ENCODE results near the gene ITGB6.
"Not testable (repeated sequence)": the region's sequence is repeated elsewhere in the genome, so short reads cannot be mapped to it uniquely, and the experiment has no call there.

ITGB6 gene

GRCh38 chr2:160139991-160140390 is 60.1 kb downstream of the ITGB6 start:
- no peak for DNase-seq (ENCODE audit: low read depth)

GRCh38 chr2:160139350-160139749 is 60.7 kb downstream of the ITGB6 start:
- no peak for DNase-seq (ENCODE audit: low read depth)

GRCh38 chr2:160138406-160138805 is 61.7 kb downstream of the ITGB6 start:
- DNase-seq (ENCODE audit: low read depth) = no peak

GRCh38 chr2:160137464-160137863 is 62.6 kb downstream of the ITGB6 start:
- no peak for DNase-seq (ENCODE audit: low read depth)

GRCh38 chr2:160132761-160133160 is 67.3 kb downstream of the ITGB6 start:
- DNase-seq (ENCODE audit: low read depth) = no peak

- DNase-seq (ENCODE audit: low read depth) = no peak
Observed at GRCh38 chr2:160126756-160127155, 73.3 kb downstream of the ITGB6 start.

- DNase-seq (ENCODE audit: low read depth) = no peak
Observed at GRCh38 chr2:160126315-160126714, 73.8 kb downstream of the ITGB6 start.

DNA sequence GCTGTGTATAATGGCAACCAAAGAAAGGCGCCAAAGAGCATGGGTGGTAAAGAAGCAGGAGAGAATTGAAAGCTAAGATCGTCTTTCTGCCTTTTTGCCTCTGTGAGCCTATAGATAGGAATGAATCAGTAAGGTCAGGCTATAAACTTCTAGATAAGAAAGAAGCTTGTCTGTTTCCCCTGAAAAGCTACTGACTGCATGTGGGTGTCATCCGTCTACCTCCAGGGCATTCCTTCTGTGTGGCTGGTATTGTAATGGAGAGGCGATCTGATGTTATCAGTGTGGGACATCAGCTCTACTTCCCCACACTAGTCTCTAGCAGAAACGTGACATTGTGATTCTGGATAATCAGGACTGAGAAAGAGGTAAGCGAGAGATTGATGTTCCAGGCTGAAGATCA is 74.2 kb downstream of the ITGB6 start:
- no peak for DNase-seq (ENCODE audit: low read depth)

DNA sequence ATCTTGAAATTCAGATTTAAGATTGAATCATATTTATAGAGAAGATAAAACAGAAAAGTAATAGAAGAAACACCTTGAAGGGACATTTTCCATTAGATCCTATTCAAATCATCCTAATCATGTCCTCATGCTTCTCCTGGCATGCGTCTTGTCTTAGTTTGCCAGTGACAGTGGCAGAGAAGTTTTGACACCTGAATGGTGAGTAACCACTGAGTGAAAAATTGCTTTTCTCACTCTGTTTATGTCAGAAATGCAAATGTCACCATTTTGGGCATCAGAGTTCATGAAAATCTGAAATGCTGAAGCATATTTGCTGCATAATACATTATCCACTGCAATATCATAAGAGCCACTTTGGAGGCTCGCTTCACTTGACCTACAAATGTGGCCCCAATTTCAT is 74.7 kb downstream of the ITGB6 start:
- no peak for DNase-seq (ENCODE audit: low read depth)

- no peak for DNase-seq (ENCODE audit: low read depth)
Observed at GRCh38 chr2:160124571-160124970, 75.5 kb downstream of the ITGB6 start.

DNA sequence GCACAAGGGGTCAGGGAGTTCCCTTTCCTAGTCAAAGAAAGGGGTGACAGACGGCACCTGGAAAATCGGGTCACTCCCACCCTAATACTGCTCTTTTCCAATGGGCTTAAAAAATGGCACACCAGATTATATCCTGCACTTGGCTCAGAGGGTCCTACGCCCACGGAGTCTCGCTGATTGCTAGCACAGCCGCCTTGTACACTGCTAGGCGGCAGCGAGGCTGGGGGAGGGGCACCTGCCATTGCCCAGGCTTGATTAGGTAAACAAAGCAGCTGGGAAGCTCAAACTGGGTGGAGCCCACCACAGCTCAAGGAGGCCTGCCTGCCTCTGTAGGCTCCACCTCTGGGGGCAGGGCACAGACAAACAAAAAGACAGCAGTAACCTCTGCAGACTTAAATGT is 85.4 kb downstream of the ITGB6 start:
- not testable (repeated sequence) for DNase-seq (ENCODE audit: low read depth)

- no peak for DNase-seq (ENCODE audit: low read depth)
Observed at GRCh38 chr2:160114020-160114419, 86.1 kb downstream of the ITGB6 start.

DNA sequence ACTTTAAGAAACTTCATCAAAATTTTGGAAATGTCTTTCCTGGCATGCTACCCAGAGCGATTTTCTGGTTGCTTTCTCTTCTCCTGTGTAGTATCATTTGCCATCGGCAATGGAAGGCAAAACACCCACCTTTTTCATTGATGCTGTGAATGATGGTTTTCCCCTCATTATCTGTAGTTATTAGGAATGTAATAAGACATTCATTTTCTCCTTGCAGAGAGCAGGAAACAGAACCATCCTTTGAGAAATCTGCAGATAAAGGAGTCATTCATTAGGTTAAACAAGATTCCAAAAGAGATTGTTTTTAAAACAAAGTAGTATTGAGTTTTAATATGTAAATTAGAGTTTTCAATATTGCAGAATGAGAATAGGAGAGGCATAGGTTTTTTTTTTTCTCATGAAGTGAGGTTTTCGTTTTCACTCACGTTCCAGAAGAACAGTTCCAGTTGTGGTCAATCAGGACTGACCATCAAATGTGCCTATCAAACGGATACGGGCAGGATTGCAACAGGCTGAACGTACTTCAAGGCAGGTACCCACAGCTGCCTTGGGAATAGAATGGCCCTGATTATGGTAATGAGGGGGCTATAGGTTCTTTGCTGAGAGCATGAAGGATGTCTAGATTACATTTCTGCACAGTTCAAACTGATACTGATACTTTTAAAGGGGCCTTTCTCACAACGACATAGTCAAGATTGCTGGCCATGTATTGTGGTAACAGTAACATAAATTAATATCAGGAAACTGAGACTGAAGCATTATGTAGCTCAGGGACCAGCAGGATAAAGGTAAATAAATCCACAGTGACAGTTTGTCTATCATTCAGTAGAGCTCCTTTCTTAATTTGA is 87.9 kb downstream of the ITGB6 start:
- DNase-seq (ENCODE audit: low read depth) = no peak

DNA sequence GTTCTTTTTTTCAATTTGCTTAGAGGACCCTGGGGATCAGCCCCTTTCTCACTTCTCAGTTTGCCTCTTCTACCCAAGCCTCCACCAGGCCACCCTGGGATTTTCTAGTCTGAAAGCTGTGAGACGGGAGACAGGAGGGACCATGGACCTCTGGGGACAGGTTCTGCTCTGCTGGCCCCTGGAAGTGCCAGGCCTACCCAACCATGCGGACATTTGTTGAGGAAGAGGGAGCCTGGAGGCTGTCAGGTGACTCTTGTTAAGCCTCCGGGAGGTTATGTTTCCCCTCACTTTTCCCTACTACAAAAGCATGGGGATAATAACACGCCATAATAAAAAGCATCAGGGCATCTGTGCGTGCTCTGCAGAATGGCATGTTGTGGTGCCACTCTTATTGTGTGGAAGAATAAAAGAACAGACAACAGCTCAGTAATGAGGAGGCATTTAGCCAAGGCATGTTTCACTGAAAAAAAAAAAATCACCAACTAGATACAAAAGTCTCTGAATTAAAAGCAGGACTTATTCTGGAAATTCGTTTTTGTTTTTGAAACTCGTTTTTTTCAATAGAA is 89.3 kb downstream of the ITGB6 start:
- DNase-seq (ENCODE audit: low read depth) = no peak

DNA sequence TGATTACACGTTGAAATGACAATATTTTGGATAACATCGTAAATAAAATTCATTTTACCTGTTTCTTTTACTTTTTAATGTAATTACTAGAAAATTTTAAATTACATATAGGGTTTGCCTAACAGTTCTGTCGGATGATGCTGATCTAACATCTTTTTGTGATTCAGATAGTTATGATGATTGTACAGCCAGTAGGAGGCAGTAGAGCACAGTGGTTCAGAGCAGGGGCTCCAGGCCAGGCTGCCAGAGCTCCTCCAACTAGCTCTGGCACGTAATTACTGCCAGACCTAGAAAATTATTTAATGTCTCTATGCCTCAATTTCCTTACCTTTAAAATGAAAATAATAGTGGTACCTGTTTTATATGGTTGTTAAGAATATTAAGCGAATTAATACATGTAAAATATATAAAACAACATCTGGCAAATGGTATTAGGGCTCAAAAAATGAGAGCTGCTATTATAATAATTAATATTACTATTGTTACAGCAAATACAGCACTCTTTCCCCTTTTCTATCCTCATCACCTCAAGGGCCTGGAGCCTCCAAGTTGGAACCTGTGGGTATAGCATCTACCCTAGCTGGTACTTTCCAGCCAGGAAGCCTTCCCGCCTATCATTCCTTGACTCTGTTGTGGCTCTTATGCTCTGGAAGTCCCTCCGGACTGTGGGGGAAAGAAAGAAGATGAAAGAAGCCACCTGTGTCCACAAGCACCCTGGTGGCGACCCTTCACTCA is 90.0 kb downstream of the ITGB6 start:
- peak; percentile 30 for DNase-seq (ENCODE audit: low read depth)

- DNase-seq (ENCODE audit: low read depth) = no peak
Observed at GRCh38 chr2:160109243-160109642, 90.8 kb downstream of the ITGB6 start.

DNA sequence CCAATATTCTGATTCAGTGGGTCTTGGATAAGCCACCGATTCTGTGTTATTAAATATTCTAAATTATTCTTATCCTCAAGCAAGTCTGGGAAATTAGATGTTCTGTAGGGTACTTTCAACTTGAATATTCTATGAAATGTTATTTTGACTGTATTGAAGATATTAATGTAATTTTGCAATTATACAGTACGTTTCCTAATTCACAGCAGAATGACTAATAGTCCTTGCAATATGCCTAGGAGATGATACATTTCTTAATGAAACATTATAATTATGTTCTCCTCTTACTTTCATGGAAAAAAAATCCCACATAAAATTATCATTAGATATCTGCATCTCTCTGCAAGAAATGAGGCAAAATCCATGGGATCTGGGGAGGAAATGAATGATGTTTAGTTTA is 91.4 kb downstream of the ITGB6 start:
- DNase-seq (ENCODE audit: low read depth) = no peak

DNA sequence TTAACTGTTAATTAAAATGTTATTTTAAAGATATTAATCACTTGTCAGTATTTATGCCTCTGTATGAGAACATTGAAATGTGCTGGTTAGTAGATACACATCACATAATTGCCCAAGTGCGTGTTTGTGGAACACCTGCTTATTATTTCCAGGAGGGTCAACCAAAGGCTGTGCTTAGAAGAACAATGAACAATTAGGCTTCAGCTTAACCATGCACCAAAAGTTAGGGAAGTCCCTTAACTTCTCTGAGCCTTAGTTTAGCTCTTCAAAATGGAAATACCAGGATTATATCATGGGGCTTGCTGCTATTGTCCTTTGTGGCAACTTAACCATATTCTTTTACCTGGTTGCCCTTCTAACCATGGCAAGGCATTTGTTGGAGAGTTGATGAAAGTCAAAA is 94.7 kb downstream of the ITGB6 start:
- DNase-seq (ENCODE audit: low read depth) = no peak

DNA sequence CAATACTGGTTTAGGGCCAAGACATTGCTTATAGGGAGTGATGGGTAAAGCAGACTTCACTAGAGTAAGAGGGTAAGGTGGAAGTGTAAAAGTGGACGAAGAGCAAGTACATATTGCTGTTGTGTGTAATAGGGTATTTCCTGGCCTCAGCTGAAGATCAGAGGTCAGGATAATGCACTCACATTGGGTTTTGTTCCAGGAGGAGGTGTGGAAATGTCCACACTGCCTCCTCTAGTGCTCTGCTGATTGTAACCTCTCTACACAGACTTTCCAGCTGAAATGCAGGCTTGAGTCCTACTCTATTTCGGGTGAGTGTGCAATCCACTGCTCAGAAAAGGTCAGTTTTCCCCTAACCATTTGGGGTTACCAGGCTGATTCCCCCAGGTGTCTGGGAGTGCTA is 96.0 kb downstream of the ITGB6 start:
- no peak for DNase-seq (ENCODE audit: low read depth)

DNA sequence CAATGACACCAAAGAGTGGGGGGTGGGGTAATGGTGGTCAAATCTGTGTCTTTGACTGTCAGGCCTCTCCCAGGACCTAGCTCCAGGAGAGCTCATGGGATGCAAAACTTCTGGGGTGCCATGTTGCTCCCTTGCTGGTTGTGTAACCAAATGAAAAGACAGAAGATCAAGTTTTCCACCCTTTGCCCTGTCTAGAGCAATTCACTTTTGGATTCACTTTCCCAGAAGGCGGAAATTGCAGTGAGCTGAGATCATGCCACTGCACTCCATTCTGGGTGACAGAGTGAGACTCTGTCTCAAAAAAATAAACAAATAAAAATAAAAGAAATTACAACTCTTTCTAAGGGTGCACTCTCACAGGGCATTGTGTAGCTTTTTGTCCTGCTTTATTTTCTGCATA is 102.7 kb downstream of the ITGB6 start:
- no peak for DNase-seq (ENCODE audit: low read depth)

- DNase-seq (ENCODE audit: low read depth) = no peak
Observed at GRCh38 chr2:160096409-160096808, 103.7 kb downstream of the ITGB6 start.

GRCh38 chr2:160092445-160092844 is 107.6 kb downstream of the ITGB6 start:
- DNase-seq (ENCODE audit: low read depth) = no peak

DNA sequence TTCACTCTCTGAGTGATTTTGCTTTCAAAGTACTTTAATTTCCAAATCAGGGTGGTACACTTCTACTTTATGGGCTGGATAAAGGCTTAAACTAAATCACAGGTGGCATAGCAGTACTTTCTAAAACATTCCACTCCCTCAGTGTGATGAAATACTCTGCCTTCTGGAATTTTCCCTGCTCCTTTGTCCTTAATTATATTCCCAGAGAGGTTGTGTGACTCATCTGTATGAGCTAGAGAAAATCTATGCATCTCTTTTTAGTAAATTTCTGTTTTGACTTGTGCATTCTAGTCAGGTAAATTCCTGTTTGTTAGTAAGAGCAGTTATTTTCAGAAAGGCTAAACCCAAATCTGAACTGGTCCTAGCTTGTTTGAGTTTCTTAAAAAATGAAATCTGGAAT is 108.7 kb downstream of the ITGB6 start:
- DNase-seq (ENCODE audit: low read depth) = no peak

Measured in HS-5 (cell line).